NCI-H748 (cell line): ENCODE measurements around the gene ZNF77.
A peak's percentile ranks its signal among the peaks of the same experiment; 100 is the strongest.
"Not testable (repeated sequence)": the region's sequence is repeated elsewhere in the genome, so short reads cannot be mapped to it uniquely, and the experiment has no call there.

ENCODE experiments used
- DNase-seq: peaks from one replicate; lab custom pipeline; 2025; ENCODE audit not compliant: unreplicated experiment; lab: John Stamatoyannopoulos, UW

The ZNF77 gene

GRCh38 chr19:2944775-2945574 lies at the start of gene ZNF77:
Gene ZNF77, minus strand, starts transcription at chr19:2944971. Its CDS starts 131 bp downstream, at chr19:2944840.
- peak; percentile 98 for DNase-seq

GRCh38 chr19:2993579-2993978 lies 48.8 kb upstream of the ZNF77 start:
- no peak for DNase-seq

- DNase-seq, result no peak
These were observed 48.2 kb upstream of the ZNF77 start for GRCh38 chr19:2992958-2993357.

- not testable (repeated sequence) for DNase-seq
These were observed 47.6 kb upstream of the ZNF77 start for GRCh38 chr19:2992333-2992732.

GRCh38 chr19:2989236-2989946 lies 44.6 kb upstream of the ZNF77 start:
- no peak for DNase-seq

GRCh38 chr19:2988568-2988967 lies 43.8 kb upstream of the ZNF77 start:
- no peak for DNase-seq

GRCh38 chr19:2987797-2988196 lies 43.0 kb upstream of the ZNF77 start:
- no peak for DNase-seq

GRCh38 chr19:2986951-2987524 lies 42.3 kb upstream of the ZNF77 start:
- DNase-seq, result peak; percentile 33

- no peak for DNase-seq
These were observed 39.4 kb upstream of the ZNF77 start for GRCh38 chr19:2984215-2984528.

GRCh38 chr19:2983351-2984214 lies 38.8 kb upstream of the ZNF77 start:
- peak; percentile 76 for DNase-seq

GRCh38 chr19:2982983-2983350 lies 38.2 kb upstream of the ZNF77 start:
- DNase-seq, result peak; percentile 23

GRCh38 chr19:2982561-2982960 lies 37.8 kb upstream of the ZNF77 start:
- no peak for DNase-seq

GRCh38 chr19:2981898-2982297 lies 37.1 kb upstream of the ZNF77 start:
- no peak for DNase-seq

GRCh38 chr19:2978772-2979171 lies 34.0 kb upstream of the ZNF77 start:
- no peak for DNase-seq

- DNase-seq, result no peak
These were observed 33.5 kb upstream of the ZNF77 start for GRCh38 chr19:2978166-2978767.

GRCh38 chr19:2977746-2978138 lies 33.0 kb upstream of the ZNF77 start:
- no peak for DNase-seq

- peak; percentile 94 for DNase-seq
These were observed 32.4 kb upstream of the ZNF77 start, which contains the start of gene TLE6 for GRCh38 chr19:2977001-2977745. Gene TLE6, plus strand, starts transcription at chr19:2977564. Its CDS starts 670 bp downstream, at chr19:2978234.

GRCh38 chr19:2976609-2977000 lies 31.8 kb upstream of the ZNF77 start:
- DNase-seq, result peak; percentile 16

GRCh38 chr19:2974342-2975041 lies 29.7 kb upstream of the ZNF77 start:
- no peak for DNase-seq
